Measurements from ENCODE around the gene SLC39A12. TPM values are rescaled to one million over a fixed set of nuclear protein-coding genes. Genes with fewer than 3 reads are reported as not detected.

SLC39A12 gene
- total and polyA plus RNA-seq, 2 of the 13 experiments (the other 11 are each of a cell fraction or from before 2014, with no cell fraction given) = not detected

GRCh38 chr10:17992266-17992665 is 40.5 kb downstream of the SLC39A12 start (continued):
- TF ChIP-seq ZNF572 (CRISPR knock-in tag; IDR thresholded peaks at IDR 0.05) (no peak), KDM5B (CRISPR knock-in tag; IDR thresholded peaks at IDR 0.05; ENCODE audit: borderline replicate concordance) (no peak), TSC22D2 (CRISPR knock-in tag; IDR thresholded peaks at IDR 0.05; ENCODE audit: borderline replicate concordance) (no peak)

- ChIA-PET CTCF (ENCODE audit: low intra/inter-chr PET ratio, low total read pairs) (no interaction called here), POLR2A (no interaction called here)
- no peaks in the 10 kb centered on the region for H3K27me3 ChIP-seq (ENCODE audit: control insufficient read depth in 1 of 2, insufficient read depth in 2 of 2, low read length in 2 of 2)
- H3K4me1 ChIP-seq (ENCODE audit: insufficient read depth, low read length) = no peaks in the 10 kb centered on the region
- ATAC-seq (no peak), FAIRE-seq (no peak), DNase-seq (ENCODE audit: low spot score) (no peak)
- no peak overlapping the region for H3K9ac ChIP-seq (ENCODE audit: insufficient read depth, low read depth, low read length)
- H3K36me3 ChIP-seq (replicated peaks in 1 of 2; ENCODE audit: control insufficient read depth in 1 of 2, insufficient read depth in 2 of 2, low read length in 2 of 2) = no peaks in the 10 kb centered on the region
- 0% methylated on average over 3 of the region's 3 CpGs for whole genome bisulfite sequencing (ENCODE audit: low lambda C conversion rate)
- H2AFZ ChIP-seq (ENCODE audit: low read length) = no peak overlapping the region
- in situ Hi-C loops (cut with HindIII; ENCODE audit: extremely low pct_ligation_motif_present, low pct_unique_long_range_greater_than_20kb) = no loop called here
- no peaks in the 10 kb centered on the region for H4K20me1 ChIP-seq (ENCODE audit: insufficient read depth, low read length)
- no peaks in the 10 kb centered on the region for H3K79me2 ChIP-seq (ENCODE audit: insufficient read depth, low read length)
- H3K9me3 ChIP-seq (ENCODE audit: low read length) = no peaks in the 10 kb centered on the region
- TF ChIP-seq ZNF121 (CRISPR knock-in tag; IDR thresholded peaks at IDR 0.05) (no peak), STAG1 (CRISPR knock-in tag; IDR thresholded peaks at IDR 0.05) (no peak), KAT8 (CRISPR knock-in tag; IDR thresholded peaks at IDR 0.05) (no peak), CHD4 (IDR thresholded peaks at IDR 0.05; ENCODE audit: borderline replicate concordance, low read length) (no peak), E2F2 (CRISPR knock-in tag; IDR thresholded peaks at IDR 0.05; ENCODE audit: borderline replicate concordance) (no peak), ZFP41 (CRISPR knock-in tag; IDR thresholded peaks at IDR 0.05; ENCODE audit: borderline replicate concordance) (no peak), ZNF557 (CRISPR knock-in tag; IDR thresholded peaks at IDR 0.05) (no peak), PBX3 (CRISPR knock-in tag; IDR thresholded peaks at IDR 0.05; ENCODE audit: borderline replicate concordance) (no peak), ZNF510 (CRISPR knock-in tag; IDR thresholded peaks at IDR 0.05; ENCODE audit: low read depth) (no peak)
- no peak overlapping the region for H3K4me2 ChIP-seq (ENCODE audit: low read depth, low read length)
- H3K4me3 ChIP-seq (replicated peaks in 1 of 3; ENCODE audit: insufficient read depth in 1 of 3, low read depth in 2 of 3, low read length in 3 of 3) = no peak overlapping the region
- intact Hi-C loops (cut with micrococcal nuclease; ENCODE audit: unreplicated experiment) = no loop called here
- H3K27ac ChIP-seq (ENCODE audit: extremely low read length, insufficient read depth, low read length) = no peak overlapping the region
- no TSS peak for BruUV-seq (replicated peaks)
These were observed 41.6 kb downstream of the SLC39A12 start for GRCh38 chr10:17993361-17993760.

Measured in HepG2 (cell line).